NCI-H69 (cell line): ENCODE measurements around the gene MARCKSL1.
"Not testable (repeated sequence)": the region's sequence is repeated elsewhere in the genome, so short reads cannot be mapped to it uniquely, and the experiment has no call there.

Source experiments
- DNase-seq: peaks from one replicate; lab custom pipeline; 2025; lab: John Stamatoyannopoulos, UW

MARCKSL1 gene

GRCh38 chr1:32333251-32333963 is 2.6 kb downstream of the MARCKSL1 start:
- no peak for DNase-seq

GRCh38 chr1:32332290-32333079 is 3.5 kb downstream of the MARCKSL1 start:
- DNase-seq = no peak

GRCh38 chr1:32331549-32331948 is 4.5 kb downstream of the MARCKSL1 start:
- DNase-seq = no peak

GRCh38 chr1:32330558-32331151 is 5.4 kb downstream of the MARCKSL1 start:
- DNase-seq = no peak

GRCh38 chr1:32329931-32330466 is 6.0 kb downstream of the MARCKSL1 start:
- no peak for DNase-seq

GRCh38 chr1:32327204-32327603 is 8.8 kb downstream of the MARCKSL1 start:
- DNase-seq = no peak

- peak; percentile 62 for DNase-seq
Observed at GRCh38 chr1:32321712-32322291, 14.2 kb downstream of the MARCKSL1 start.

GRCh38 chr1:32318127-32318869 is 17.7 kb downstream of the MARCKSL1 start:
- no peak for DNase-seq

- no peak for DNase-seq
Observed at GRCh38 chr1:32316903-32317277, 19.1 kb downstream of the MARCKSL1 start.

- DNase-seq = no peak
Observed at GRCh38 chr1:32311709-32312393, 24.2 kb downstream of the MARCKSL1 start.

GRCh38 chr1:32309960-32310359 is 26.1 kb downstream of the MARCKSL1 start:
- DNase-seq = no peak

GRCh38 chr1:32307324-32307723 is 28.7 kb downstream of the MARCKSL1 start:
- no peak for DNase-seq

- no peak for DNase-seq
Observed at GRCh38 chr1:32305310-32305709, 30.7 kb downstream of the MARCKSL1 start.

- DNase-seq = no peak
Observed at GRCh38 chr1:32303997-32304622, 31.9 kb downstream of the MARCKSL1 start.

GRCh38 chr1:32303358-32303757 is 32.7 kb downstream of the MARCKSL1 start:
- DNase-seq = no peak

- no peak for DNase-seq
Observed at GRCh38 chr1:32299327-32299726, 36.7 kb downstream of the MARCKSL1 start.

- not testable (repeated sequence) for DNase-seq
Observed at GRCh38 chr1:32298211-32298610, 37.8 kb downstream of the MARCKSL1 start.

- DNase-seq = peak; percentile 93
Observed at GRCh38 chr1:32291708-32292538, 44.1 kb downstream of the MARCKSL1 start, which contains the start of gene HDAC1. HDAC1 (plus strand) TSS chr1:32292083; CDS start chr1:32292170, 87 bp downstream.

- DNase-seq = peak; percentile 4
Observed at GRCh38 chr1:32291145-32291707, 44.8 kb downstream of the MARCKSL1 start.
